ENCODE measurements around the gene ADH5.
"Not testable (repeated sequence)": the region's sequence is repeated elsewhere in the genome, so short reads cannot be mapped to it uniquely, and the experiment has no call there.

Gene ADH5

DNA sequence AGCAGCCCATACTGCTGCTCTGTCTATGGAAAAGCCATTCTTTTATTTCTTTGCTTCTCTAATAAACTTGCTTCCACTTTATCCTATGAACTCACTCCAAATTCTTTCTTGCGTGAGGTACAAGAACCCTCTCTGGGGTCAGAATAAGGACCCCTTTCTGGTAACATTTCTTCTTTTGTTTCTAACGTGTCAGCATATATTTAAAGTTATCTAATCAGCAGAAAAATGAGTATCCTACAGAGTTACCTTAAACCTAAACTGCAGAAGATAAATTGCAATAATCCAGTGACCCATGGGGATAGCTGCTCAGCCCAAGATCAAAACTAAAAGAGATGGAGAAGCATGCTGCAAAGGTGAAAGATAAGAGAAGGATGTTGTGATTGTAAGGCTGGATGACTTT is 4.0 kb downstream of the ADH5 start:
- DNase-seq (ENCODE audit: low read depth), result no peak

GRCh38 chr4:99082192-99082591 is 6.4 kb downstream of the ADH5 start:
- DNase-seq (ENCODE audit: low read depth), result no peak

DNA sequence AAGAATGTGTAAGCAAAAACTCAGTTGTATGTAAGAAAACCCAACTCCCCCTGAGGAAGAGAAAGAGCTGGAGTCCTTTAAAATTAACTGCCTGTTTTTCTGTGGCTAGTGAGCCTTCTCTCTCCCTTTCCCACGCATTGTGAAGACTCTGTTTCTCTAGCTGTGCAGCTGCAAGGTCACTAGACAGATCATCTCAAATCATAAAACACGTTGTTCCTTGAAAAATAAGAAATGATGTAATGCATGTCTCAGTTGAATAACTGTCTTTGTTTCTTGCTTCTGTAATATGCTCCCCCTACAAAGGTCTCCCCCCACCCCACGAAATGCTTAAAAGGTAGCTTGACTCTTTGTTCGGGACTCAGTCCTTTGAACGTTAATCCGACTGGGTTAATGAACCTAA is 7.7 kb downstream of the ADH5 start:
- DNase-seq (ENCODE audit: low read depth), result not testable (repeated sequence)

GRCh38 chr4:99079625-99080295 is 8.8 kb downstream of the ADH5 start:
- no peak for DNase-seq (ENCODE audit: low read depth)

DNA sequence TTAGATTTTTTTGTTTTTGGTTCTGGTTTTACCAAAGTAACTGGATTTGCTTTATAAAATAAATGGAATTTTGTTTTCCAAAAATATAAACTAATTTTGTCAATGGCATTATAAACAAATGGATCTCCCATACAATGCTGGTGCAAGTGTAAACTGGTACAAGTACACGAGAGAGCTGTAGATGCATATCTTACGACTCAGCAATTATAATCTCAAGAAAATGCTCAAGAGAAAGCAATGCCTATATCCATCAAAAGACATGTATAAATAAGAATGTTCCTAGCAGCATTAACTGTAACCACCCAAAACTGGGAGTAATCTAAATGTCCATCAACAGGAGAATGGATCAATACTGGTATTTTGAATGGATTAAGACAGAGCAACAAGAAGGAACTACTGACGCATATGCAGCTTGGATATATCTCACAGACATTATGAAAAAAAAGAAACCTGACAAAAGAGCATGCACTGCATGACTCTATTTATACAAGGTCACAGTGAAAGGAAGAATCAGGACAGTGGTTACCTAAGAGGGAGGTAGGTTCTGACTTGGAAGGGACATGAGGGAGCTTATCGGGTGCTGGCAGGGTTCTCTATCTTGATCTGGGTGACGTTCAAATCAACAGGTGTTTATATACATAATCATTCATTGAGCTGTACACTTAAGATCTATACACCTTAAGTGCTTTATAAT is 9.5 kb downstream of the ADH5 start:
- DNase-seq (ENCODE audit: low read depth), result no peak

DNA sequence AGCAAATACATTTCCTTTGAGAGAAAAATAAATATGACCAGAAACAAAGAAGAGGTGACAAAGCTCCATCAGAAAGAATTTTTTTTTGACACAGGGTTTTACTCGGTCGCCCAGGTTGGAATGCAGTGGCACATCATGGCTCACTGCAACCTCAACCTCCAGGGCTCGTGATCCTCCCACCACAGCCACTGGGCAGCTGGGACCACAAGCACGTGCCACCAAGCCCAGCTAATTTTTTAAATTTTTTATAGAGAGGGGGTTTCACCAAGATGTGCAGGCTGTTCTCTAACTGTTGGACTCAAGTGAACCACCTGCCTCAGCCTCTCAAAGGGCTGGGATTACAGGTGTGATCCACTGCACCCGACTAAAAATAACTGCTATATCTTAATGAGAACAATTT is 10.3 kb downstream of the ADH5 start:
- no peak for DNase-seq (ENCODE audit: low read depth)

GRCh38 chr4:99077177-99077576 is 11.4 kb downstream of the ADH5 start:
- DNase-seq (ENCODE audit: low read depth), result no peak

- DNase-seq (ENCODE audit: low read depth), result no peak
Observed at GRCh38 chr4:99076292-99076976, 12.2 kb downstream of the ADH5 start.

DNA sequence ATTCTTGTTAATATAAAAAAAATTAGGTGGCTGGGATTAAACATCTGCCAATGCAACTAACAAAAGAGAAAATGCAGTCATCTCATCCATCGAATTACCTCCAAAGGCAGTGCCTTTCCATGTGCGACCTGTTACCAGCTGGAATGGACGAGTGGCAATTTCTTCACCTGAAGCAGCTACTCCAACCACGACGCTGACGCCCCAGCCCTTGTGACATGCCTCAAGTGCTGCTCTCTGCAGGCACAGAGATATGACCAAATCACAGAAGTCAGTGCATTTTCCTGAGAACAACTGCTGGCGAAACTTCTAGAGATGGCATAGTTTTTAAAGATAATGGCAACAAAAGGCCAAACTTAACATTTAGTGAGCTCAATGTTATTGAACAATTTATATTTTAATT is 13.8 kb downstream of the ADH5 start:
- no peak for DNase-seq (ENCODE audit: low read depth)

DNA sequence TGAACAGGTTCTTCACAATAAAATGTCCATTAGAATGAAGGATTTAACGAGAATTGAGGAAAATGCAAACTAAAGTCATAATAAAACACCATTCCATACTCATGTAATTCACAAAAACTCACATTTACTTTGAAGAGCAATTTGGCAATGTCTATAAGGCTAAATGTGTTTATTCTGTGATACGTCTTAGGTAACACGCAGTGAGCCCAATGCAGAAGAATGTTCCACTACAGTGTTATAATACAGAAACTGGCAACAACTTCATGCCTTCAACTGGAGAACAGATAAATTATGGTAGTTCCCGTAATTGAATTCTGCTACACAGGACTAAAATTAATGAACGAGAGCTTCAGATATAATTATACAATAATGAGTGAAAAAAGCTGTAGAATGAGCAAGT is 17.4 kb downstream of the ADH5 start:
- no peak for DNase-seq (ENCODE audit: low read depth)

GRCh38 chr4:99067617-99068016 is 21.0 kb downstream of the ADH5 start:
- DNase-seq (ENCODE audit: low read depth), result no peak

DNA sequence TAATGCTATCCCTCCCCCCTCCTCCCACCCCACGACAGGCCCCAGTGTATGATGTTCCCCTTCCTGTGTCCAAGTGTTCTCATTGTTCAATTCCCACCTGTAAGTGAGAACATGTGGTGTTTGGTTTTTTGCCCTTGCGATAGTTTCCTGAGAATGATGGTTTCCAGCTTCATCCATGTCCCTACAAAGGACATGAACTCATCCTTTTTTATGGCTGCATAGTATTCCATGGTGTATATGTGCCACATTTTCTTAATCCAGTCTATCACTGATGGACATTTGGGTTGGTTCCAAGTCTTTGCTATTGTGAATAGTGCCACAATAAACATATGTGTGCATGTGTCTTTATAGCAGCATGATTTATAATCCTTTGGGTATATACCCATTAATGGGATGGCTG is 23.1 kb downstream of the ADH5 start:
- not testable (repeated sequence) for DNase-seq (ENCODE audit: low read depth)

GRCh38 chr4:99062120-99062519 is 26.5 kb downstream of the ADH5 start:
- DNase-seq (ENCODE audit: low read depth), result peak; percentile 36

DNA sequence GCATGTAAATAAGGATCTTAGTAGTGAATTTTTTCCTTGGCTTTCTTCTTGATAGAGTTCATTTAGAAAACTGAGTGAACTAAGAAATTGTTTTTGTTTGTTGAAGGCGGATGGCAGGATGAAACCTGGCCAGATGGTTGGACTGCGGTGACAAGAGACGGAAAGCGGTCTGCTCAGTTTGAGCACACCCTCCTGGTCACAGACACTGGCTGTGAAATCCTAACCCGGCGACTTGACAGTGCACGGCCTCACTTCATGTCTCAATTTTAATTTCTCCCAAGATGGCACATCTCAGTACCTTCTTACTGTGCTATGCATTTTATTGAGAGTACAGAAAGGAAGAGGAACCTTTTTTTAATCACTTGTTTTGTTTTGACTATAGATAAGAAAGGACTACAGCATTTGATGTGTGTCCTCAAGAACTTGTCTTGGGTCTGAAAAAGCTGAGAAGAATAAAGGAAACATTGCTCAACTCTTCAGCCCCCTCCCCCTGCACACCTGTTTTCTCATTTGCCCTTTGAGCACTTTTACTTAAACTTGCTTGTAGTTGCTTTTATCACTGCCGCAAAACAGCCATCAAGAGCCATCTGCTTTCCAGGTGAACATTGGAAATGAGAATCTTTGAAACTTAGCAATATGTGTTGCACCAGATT is 27.4 kb downstream of the ADH5 start:
- no peak for DNase-seq (ENCODE audit: low read depth)

DNA sequence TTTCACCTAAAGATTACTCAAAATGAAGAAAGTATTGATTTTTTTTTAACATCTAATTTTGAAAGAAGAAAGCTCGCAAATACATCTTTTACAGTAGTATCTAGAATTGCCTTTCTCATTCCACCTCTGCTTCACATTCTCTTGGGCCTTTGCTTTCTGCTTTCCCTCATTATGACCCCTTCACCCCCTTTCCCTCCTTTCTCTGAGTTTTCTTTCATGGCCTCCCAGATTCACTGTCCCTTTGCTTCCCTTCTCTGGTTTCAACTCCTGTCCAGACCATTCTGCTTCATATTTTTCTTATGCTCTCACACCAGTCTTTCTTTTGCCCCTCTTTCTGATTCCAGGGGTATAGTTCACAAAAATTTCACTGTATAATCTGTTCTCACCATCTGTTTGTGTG is 29.0 kb downstream of the ADH5 start:
- peak; percentile 14 for DNase-seq (ENCODE audit: low read depth)

- DNase-seq (ENCODE audit: low read depth), result no peak
Observed at GRCh38 chr4:99058228-99058627, 30.4 kb downstream of the ADH5 start.

DNA sequence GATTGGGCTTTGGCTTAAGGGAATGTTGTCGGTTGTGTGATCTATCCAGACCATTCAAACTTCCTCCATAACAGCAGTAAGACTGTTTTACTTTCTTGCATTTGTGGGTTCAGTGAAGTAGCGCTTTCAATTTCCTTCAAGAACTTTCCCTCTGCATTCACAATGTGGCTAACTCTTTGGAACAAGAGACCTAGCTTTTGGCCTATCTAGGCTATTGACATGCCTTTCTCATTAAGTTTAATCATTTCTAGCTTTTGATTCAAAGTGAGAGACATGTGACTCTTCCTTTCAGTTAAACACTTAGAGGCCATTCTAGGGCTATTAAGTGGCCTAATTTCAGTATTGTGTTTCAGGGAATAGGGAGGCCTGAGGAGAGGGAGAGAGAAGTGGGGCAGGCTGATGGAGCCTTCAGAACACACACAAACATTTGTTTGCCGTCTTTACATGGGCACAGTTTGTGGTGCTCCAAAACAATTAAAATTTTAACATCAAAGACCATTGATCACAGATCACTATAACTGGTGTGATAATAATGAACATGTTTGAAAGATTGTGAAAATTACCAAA is 34.1 kb downstream of the ADH5 start:
- DNase-seq (ENCODE audit: low read depth), result no peak

- DNase-seq (ENCODE audit: low read depth), result no peak
Observed at GRCh38 chr4:99052902-99053301, 35.7 kb downstream of the ADH5 start.

DNA sequence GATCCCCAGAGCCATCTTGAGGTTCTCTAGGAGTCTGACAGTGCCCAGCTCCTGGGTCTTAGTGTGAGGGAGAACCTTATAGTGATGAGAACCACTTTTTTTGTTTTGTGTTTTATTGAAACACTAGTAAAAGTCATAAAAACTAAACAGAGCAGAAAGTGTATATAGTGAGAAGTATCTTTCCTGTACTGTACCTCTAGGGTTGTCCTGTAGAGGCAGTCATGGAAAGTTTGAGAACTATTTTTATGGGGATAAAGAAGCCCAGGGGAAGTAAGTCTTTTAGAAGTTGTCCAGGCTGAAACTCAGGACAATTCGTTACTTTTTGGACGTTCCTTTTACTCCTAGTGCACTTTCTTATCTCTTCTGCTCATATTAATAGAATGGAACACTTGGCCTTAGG is 40.9 kb downstream of the ADH5 start:
- no peak for DNase-seq (ENCODE audit: low read depth)

DNA sequence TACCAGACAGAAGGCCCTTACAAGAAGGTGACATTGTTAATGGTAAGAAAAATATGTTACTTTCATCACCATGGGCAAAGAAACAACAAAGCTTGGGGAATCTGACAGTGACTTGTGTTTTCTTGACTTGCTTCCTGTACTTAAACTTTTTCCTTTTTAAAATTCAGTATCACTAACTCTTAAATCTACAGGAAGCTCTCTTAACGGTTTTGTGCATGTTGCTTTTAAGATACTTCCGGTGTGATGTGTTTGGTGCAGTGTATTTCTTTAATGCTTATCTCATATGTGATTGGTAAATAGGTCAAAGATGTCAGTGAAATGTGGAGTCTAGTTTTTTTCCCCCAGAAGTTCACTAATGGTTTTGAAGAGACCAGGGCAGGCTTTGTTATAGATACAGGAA is 45.2 kb downstream of the ADH5 start:
- no peak for DNase-seq (ENCODE audit: low read depth)

DNA sequence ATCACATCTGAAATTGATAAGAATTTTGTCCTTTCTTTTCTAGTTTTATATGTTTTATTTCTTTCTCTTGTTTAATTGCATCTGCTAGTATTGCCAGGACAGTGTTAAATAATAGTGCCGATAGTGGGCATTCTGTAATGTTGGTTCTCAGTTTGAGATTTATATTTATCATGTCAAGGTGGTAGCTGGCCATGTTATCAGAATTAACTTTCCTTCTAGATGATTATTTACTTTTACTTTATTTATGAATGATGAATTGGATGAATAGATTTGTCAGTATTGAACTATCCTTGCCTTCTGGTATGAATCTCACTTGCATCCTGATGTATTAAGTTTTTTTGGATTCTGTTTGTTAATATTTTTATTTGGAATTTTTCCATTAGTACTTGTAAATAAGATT is 50.4 kb downstream of the ADH5 start:
- no peak for DNase-seq (ENCODE audit: low read depth)

- DNase-seq (ENCODE audit: low read depth), result peak; percentile 60
Observed at GRCh38 chr4:99033956-99034355, 54.6 kb downstream of the ADH5 start.

DNA sequence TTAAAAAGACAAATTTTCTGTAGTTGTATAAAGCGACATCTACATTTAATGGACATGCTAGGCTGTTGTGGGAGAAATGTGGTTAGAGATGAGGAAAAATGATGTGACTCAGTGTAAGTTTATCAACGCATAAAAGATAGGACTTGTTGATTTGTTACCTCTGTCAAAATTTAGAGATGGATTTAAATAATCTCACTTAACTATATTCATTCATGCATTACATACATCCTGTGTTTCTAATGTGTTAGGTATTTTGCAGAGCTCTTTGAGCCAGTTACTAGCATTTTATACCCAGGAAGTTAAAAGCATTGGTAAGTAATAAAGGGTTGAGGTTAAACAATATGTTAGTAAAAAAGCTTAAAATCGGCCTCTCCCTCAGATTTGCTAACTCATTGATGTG is 58.7 kb downstream of the ADH5 start:
- DNase-seq (ENCODE audit: low read depth), result peak; percentile 17

Data from EH (cell line).